Astrocyte of the cerebellum (primary cell): ENCODE measurements around the gene TMTC3.
"Not testable (repeated sequence)": the region's sequence is repeated elsewhere in the genome, so short reads cannot be mapped to it uniquely, and the experiment has no call there.

Experiments
- DNase-seq: peaks from one replicate; pipeline ENCODE4 v3.0.0-alpha.2; 2011; ENCODE audit warnings: low read depth
- H3K4me3 ChIP-seq: 2 replicates; pipeline ENCODE4 v1.5.1; 2011; ENCODE audit warnings: mild to moderate bottlenecking, low read depth, low read length, moderate library complexity
- CTCF ChIP-seq: IDR thresholded peaks from 2 replicates; pipeline ENCODE4 v1.5.1; 2012; ENCODE audit warnings: low read length, low read depth, moderate library complexity, mild to moderate bottlenecking; ENCODE audit errors: missing control alignments
- in situ Hi-C: cut with HindIII; loops from 2 replicates; pipeline ENCODE4 v1.10.0; 2017; ENCODE audit warnings: low sequenced_read_pairs

The TMTC3 gene

DNA sequence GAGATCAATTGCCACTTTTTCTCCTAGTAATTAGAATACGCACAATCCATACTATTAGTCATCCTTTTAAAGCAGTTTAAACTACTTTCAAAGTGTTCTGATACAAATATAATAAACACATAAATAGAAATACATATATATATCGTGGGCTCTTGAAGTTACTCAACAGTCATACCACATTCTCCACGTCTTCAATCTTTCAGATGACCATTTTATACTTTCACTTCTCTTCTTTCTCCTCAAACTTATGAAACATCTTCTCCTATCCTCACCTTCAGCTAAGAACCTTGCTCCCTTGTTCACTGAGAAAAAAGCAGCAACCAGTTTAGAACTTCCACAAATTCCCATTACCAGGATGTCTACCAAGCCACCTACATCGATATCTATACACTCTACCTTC is 19.4 kb upstream of the TMTC3 start:
- TF ChIP-seq CTCF = no peak
- no peak overlapping the region for H3K4me3 ChIP-seq
- in situ Hi-C loops = no loop called here

GRCh38 chr12:88127099-88127498 is 15.0 kb upstream of the TMTC3 start:
- no peak overlapping the region for H3K4me3 ChIP-seq
- no peak for DNase-seq
- no peak for TF ChIP-seq CTCF
- in situ Hi-C loops = no loop called here

More for the DNA sequence above, 19.4 kb upstream of the TMTC3 start:
- DNase-seq = no peak

DNA sequence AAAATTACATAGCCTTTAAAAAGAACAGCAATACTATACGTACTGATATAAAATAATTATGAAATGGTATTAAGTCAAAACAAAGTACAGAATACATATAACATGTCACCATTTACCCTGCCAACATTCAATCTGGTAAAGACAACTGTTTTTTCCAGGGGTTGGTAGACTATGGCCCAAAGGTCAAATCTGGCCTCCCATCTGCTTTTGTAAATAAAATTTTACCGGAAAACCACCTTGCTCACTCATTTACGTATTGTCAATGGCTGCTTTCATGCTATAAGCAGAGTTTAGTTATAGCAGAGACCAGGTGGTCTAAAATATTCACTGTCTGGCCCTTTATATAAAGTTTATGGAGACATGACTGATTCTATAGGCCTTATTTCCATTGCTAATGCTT is 14.3 kb upstream of the TMTC3 start:
- no peak for DNase-seq
- H3K4me3 ChIP-seq = no peak overlapping the region
- in situ Hi-C loops = no loop called here
- no peak for TF ChIP-seq CTCF

DNA sequence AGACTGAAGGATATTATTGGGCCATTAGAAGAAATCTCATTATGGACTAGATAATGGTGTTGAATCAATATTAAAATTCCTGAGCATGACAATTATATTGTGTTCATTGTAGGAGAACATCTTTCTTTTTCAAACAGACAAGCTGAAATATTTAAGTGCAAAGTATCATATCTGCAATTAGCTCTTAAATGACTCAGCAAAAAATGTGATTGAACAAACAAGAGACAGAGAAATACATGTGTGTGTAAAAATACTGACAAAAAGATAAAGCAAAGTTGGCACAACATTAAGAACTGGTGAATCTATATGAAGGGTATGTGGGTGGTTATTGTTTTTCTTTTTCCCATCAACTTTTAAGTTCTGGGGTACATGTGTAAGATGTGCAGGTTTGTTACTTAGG is 9.7 kb upstream of the TMTC3 start:
- in situ Hi-C loops = no loop called here

GRCh38 chr12:88133181-88133580 is 8.9 kb upstream of the TMTC3 start:
- H3K4me3 ChIP-seq, in situ Hi-C loops, DNase-seq: not testable (repeated sequence)

More for the DNA sequence above, 9.7 kb upstream of the TMTC3 start:
- no peak for TF ChIP-seq CTCF
- no peak for DNase-seq
- no peak overlapping the region for H3K4me3 ChIP-seq

- DNase-seq, H3K4me3 ChIP-seq, in situ Hi-C loops: not testable (repeated sequence)
These were observed 2.4 kb upstream of the TMTC3 start for GRCh38 chr12:88139711-88140110.

DNA sequence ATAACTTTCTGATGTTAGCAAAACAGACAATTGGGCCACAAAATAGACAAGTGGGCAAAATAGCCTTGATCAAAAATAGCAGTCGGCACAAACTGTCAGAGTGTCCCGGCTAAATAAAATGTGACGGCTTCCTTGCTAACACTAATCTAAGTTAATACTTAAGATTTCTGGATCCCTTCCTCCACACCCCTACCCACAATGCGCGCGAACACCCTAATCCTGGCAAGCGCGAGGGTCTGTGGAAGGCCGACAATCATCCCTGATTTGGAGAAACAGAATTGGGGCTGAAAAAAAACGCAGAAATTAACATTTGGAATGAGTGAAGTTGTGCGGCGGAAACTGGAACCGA is 708 bp upstream of the TMTC3 start:
- TF ChIP-seq CTCF = no peak
- no peak for DNase-seq
- peak overlapping the region; percentile 85 for H3K4me3 ChIP-seq
- in situ Hi-C loops = no loop called here

DNA sequence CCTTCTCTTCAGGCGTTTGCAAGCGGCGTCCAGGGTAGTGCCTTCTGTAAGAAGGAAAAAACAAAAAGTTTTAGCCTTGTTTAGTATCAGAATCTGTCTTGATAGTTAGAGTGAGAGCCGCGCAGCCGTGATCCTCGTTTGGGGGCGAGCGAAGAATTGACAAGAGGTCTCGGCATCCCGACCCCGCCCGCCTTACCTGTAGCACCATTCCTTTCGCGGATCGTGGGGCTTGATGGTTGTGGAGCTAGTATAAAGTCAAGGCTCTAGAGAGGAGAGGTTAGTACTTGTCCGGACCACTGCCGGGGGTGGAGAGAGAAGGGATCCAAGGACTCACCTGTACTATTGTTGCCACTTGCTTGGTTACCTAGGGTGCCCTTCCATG is 494 bp downstream of the TMTC3 start:
- TF ChIP-seq CTCF = no peak
- peak overlapping the region; percentile 85 for H3K4me3 ChIP-seq
- in situ Hi-C loops = no loop called here
- DNase-seq = no peak
